SK-N-SH treated with all-trans-retinoic acid at 6 μM for 48 hours (cell line): ENCODE results near the gene REEP2.

Experiments
- ATAC-seq: fragments of 200-7000 bp; cut with Tn5 transposase; 3 replicates; pipeline ENCODE4 v1.9.1; 2020; ENCODE audit warnings: mild to moderate bottlenecking, moderate library complexity
- ARNTL ChIP-seq: fragments of 450-650 bp; formaldehyde crosslinking; IDR thresholded peaks from 2 replicates; pipeline ENCODE4 v1.5.0; 2020; ENCODE audit warnings: low read depth, mild to moderate bottlenecking, moderate library complexity, borderline replicate concordance
- BACH2 ChIP-seq: fragments of 250-450 bp; sonication (Bioruptor Pico); IDR thresholded peaks from 2 replicates; pipeline ENCODE4 v1.9.0; 2021; ENCODE audit warnings: mild to moderate bottlenecking, borderline replicate concordance
- CREB5 ChIP-seq: fragments of 250-450 bp; sonication (Bioruptor Pico); IDR thresholded peaks from 2 replicates; pipeline ENCODE4 v1.5.1; 2020; ENCODE audit warnings: low read depth, mild to moderate bottlenecking, moderate library complexity
- ESRRG ChIP-seq: fragments of 250-450 bp; sonication (Bioruptor Pico); IDR thresholded peaks from 2 replicates; pipeline ENCODE4 v1.6.1; 2021; ENCODE audit warnings: mild to moderate bottlenecking
- GLIS3 ChIP-seq: fragments of 250-450 bp; sonication (Bioruptor Pico); IDR thresholded peaks from 2 replicates; pipeline ENCODE4 v1.5.0; 2020; ENCODE audit warnings: mild to moderate bottlenecking, moderate library complexity
- ISL1 ChIP-seq: fragments of 250-450 bp; sonication (Bioruptor Pico); IDR thresholded peaks from 2 replicates; pipeline ENCODE4 v2.1.2; 2022; ENCODE audit warnings: mild to moderate bottlenecking, moderate library complexity
- OSR1 ChIP-seq: fragments of 250-450 bp; sonication (Bioruptor Pico); IDR thresholded peaks from 2 replicates; pipeline ENCODE4 v1.8.0; 2022; ENCODE audit warnings: moderate library complexity, mild to moderate bottlenecking, inconsistent platforms
- POU6F1 ChIP-seq: fragments of 250-450 bp; sonication (Bioruptor Pico); IDR thresholded peaks from 2 replicates; pipeline ENCODE4 v1.8.0; 2021; ENCODE audit warnings: low read depth, mild to moderate bottlenecking, moderate library complexity, borderline replicate concordance
- PPARA ChIP-seq: fragments of 250-450 bp; sonication (Bioruptor Pico); IDR thresholded peaks from 2 replicates; pipeline ENCODE4 v1.5.0; 2020; ENCODE audit warnings: mild to moderate bottlenecking, borderline replicate concordance
- SNAI2 ChIP-seq: fragments of 250-450 bp; sonication (Bioruptor Pico); IDR thresholded peaks from 2 replicates; pipeline ENCODE4 v1.5.0; 2020; ENCODE audit warnings: mild to moderate bottlenecking, moderate library complexity
- TCF4 ChIP-seq: fragments of 250-450 bp; sonication (Bioruptor Pico); IDR thresholded peaks from 2 replicates; pipeline ENCODE4 v1.8.0; 2021; ENCODE audit warnings: mild to moderate bottlenecking, moderate library complexity, borderline replicate concordance
- TOX ChIP-seq: fragments of 250-450 bp; sonication (Bioruptor Pico); IDR thresholded peaks from 2 replicates; pipeline ENCODE4 v1.8.0; 2021; ENCODE audit warnings: mild to moderate bottlenecking, moderate library complexity, borderline replicate concordance
- ZC3H10 ChIP-seq: fragments of 250-450 bp; sonication (Bioruptor Pico); IDR thresholded peaks from 2 replicates; pipeline ENCODE4 v1.5.1; 2021; ENCODE audit warnings: mild to moderate bottlenecking, moderate library complexity
- ZFP3 ChIP-seq: fragments of 250-450 bp; sonication (Bioruptor Pico); IDR thresholded peaks from 2 replicates; pipeline ENCODE4 v1.5.0; 2020; ENCODE audit warnings: mild to moderate bottlenecking, moderate library complexity
- ZNF565 ChIP-seq: fragments of 450-650 bp; formaldehyde crosslinking; conservative IDR thresholded peaks from 2 replicates; pipeline ENCODE4 v1.5.0; 2020; ENCODE audit warnings: low read depth, mild to moderate bottlenecking, moderate library complexity
- TF ChIP-seq, protein P1 (sequence below): fragments of 250-450 bp; sonication (Bioruptor Pico); IDR thresholded peaks from 2 replicates; pipeline ENCODE4 v1.5.1; 2021; ENCODE audit warnings: mild to moderate bottlenecking, moderate library complexity
- TF ChIP-seq, protein P2 (sequence below): fragments of 250-450 bp; sonication (Bioruptor Pico); IDR thresholded peaks from 2 replicates; pipeline ENCODE4 v1.8.0; 2020; ENCODE audit warnings: mild to moderate bottlenecking, moderate library complexity, borderline replicate concordance

The REEP2 gene

DNA sequence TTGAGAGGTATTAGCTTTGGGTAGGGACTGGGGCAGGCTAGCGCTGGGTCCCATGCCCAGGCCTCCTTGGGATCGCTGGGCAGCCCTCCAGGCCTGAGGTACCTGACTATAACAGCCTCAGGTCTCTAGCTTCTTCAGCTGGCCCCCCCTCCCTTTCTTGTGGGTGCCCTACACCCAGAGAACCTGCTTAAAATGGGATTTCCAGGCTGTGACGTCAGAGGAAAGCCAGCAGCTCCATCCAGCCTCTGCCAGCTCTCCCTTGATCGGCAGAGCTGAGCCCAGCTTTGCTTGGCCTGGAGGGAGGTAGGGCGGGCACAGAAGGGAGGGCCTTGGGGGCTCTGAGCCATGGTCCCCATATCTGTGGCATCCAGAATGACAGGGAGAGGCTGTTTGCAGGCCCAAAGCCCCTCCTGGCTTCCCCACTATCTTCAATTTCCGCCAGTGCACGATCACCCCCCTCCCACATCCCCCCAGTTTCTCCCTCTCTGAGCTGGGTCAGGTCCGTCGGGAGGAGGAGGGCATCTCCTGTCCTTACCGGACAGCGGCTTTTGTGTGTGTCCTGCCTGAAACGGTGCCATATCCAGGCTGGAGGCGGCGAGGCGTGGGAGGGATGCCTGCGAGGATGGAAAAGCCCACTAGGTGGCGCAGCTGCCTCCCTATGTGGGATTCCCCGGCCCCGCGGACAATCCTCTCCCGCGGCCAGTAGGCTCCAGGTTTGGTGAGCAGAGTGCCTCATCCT, 10.8 kb downstream of the REEP2 start (continued):
- TF ChIP-seq, protein P1, sequence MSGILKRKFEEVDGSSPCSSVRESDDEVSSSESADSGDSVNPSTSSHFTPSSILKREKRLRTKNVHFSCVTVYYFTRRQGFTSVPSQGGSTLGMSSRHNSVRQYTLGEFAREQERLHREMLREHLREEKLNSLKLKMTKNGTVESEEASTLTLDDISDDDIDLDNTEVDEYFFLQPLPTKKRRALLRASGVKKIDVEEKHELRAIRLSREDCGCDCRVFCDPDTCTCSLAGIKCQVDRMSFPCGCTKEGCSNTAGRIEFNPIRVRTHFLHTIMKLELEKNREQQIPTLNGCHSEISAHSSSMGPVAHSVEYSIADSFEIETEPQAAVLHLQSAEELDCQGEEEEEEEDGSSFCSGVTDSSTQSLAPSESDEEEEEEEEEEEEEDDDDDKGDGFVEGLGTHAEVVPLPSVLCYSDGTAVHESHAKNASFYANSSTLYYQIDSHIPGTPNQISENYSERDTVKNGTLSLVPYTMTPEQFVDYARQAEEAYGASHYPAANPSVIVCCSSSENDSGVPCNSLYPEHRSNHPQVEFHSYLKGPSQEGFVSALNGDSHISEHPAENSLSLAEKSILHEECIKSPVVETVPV (CRISPR knock-in tag) = no peak
- no peak for TF ChIP-seq TCF4 (CRISPR knock-in tag)

DNA sequence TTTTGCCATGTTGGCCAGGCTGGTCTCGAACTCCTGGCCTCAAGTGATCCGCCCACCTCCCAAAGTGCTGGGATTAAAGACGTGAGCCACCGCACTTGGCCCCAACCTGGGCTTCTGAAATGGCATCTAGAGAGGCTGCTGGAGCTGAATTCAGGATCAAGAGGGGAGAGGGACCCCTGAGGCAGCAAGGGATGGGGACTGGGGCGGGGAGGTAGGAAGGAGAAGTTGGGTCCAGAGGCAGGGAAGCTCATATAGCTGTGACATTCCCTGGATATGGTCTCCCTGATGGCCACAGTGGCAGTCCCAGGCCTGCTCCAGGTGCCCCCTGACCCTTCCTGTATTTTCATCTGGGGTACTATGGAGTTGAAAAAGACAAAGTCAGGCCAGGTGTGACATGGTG, 12.1 kb downstream of the REEP2 start:
- ATAC-seq = no peak
- TF ChIP-seq BACH2 (CRISPR knock-in tag) (no peak), ZFP3 (no peak), CREB5 (CRISPR knock-in tag) (no peak), GLIS3 (CRISPR knock-in tag) (no peak), ARNTL (CRISPR knock-in tag) (no peak), ESRRG (CRISPR knock-in tag) (no peak), ZC3H10 (CRISPR knock-in tag) (no peak), TOX (CRISPR knock-in tag) (no peak), ZNF565 (CRISPR knock-in tag) (no peak), SNAI2 (CRISPR knock-in tag) (no peak), OSR1 (CRISPR knock-in tag) (no peak), ISL1 (CRISPR knock-in tag) (no peak), PPARA (no peak)
- TF ChIP-seq, all 23 proteins: peak for 0

GRCh38 chr5:138452720-138453119, 13.9 kb downstream of the REEP2 start:
- TF ChIP-seq, protein P2, sequence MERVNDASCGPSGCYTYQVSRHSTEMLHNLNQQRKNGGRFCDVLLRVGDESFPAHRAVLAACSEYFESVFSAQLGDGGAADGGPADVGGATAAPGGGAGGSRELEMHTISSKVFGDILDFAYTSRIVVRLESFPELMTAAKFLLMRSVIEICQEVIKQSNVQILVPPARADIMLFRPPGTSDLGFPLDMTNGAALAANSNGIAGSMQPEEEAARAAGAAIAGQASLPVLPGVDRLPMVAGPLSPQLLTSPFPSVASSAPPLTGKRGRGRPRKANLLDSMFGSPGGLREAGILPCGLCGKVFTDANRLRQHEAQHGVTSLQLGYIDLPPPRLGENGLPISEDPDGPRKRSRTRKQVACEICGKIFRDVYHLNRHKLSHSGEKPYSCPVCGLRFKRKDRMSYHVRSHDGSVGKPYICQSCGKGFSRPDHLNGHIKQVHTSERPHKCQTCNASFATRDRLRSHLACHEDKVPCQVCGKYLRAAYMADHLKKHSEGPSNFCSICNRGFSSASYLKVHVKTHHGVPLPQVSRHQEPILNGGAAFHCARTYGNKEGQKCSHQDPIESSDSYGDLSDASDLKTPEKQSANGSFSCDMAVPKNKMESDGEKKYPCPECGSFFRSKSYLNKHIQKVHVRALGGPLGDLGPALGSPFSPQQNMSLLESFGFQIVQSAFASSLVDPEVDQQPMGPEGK (CRISPR knock-in tag) = no peak
- TF ChIP-seq POU6F1 (CRISPR knock-in tag) (no peak), BACH2 (CRISPR knock-in tag) (no peak), CREB5 (CRISPR knock-in tag) (no peak), GLIS3 (CRISPR knock-in tag) (no peak)
- ATAC-seq = no peak

- no peak for ATAC-seq
- no peak for TF ChIP-seq CREB5 (CRISPR knock-in tag)
Observed at GRCh38 chr5:138453590-138453989, 14.7 kb downstream of the REEP2 start.
